MM.1S (cell line): ENCODE measurements around the gene MCU.

ENCODE experiments used
- EZH2 ChIP-seq: fragments of 300-600 bp; sonication (generic); optimal IDR thresholded peaks from 2 replicates; pipeline ENCODE3; 2017; ENCODE audit warnings: low read depth, mild to moderate bottlenecking, antibody characterized with exemption, low read length, mixed read lengths
- EZH2phosphoT487 ChIP-seq: fragments of 300-600 bp; sonication (generic); IDR thresholded peaks from 2 replicates; pipeline ENCODE4 v1.6.1; 2018; ENCODE audit warnings: antibody characterized with exemption, low read length
- TF ChIP-seq, protein P1 (sequence below): fragments of 300-600 bp; sonication (generic); IDR thresholded peaks from 2 replicates; pipeline ENCODE4 v1.5.1; 2016; ENCODE audit warnings: antibody characterized with exemption, low read length, mixed read lengths

DNA sequence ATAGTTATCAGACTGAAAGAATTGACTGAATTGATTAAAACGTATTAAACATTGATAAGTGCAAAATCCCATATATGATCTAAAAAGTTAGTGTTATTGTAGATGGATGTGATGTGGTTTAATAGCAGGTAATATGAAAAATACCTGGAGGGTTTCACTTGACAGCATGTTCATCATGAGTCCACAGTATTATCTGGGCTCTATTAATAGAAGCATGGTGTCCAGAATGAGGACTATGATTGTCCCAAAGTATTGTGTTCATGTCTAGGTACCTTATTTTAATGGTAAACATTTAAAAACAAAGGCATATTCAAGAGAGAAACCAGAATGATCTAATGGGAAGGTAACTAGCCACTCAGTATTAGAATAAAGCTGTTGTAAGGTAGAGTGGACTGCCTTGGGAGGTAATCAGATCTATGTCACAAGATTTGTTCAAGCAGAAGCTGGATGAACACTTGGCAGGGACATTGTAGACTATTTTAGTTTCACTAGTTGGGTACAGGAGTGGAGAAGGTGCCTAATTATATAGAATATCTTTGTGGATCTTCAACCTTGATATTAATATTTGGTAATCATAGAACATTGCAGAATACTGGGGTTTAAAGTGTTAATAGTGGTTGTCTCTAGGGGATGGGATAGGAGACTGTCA is 43.5 kb downstream of the MCU start:
- TF ChIP-seq, protein P1, sequence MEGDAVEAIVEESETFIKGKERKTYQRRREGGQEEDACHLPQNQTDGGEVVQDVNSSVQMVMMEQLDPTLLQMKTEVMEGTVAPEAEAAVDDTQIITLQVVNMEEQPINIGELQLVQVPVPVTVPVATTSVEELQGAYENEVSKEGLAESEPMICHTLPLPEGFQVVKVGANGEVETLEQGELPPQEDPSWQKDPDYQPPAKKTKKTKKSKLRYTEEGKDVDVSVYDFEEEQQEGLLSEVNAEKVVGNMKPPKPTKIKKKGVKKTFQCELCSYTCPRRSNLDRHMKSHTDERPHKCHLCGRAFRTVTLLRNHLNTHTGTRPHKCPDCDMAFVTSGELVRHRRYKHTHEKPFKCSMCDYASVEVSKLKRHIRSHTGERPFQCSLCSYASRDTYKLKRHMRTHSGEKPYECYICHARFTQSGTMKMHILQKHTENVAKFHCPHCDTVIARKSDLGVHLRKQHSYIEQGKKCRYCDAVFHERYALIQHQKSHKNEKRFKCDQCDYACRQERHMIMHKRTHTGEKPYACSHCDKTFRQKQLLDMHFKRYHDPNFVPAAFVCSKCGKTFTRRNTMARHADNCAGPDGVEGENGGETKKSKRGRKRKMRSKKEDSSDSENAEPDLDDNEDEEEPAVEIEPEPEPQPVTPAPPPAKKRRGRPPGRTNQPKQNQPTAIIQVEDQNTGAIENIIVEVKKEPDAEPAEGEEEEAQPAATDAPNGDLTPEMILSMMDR = no peak
- no peak for TF ChIP-seq EZH2
- no peak for TF ChIP-seq EZH2phosphoT487
